Measurements from ENCODE around the gene CLCN2. TPM values are rescaled to one million over a fixed set of nuclear protein-coding genes. Genes with fewer than 3 reads are reported as not detected.

The CLCN2 gene
- total and polyA plus RNA-seq, 2 experiments from 2014 or later = 1.2 to 1.3 TPM

DNA sequence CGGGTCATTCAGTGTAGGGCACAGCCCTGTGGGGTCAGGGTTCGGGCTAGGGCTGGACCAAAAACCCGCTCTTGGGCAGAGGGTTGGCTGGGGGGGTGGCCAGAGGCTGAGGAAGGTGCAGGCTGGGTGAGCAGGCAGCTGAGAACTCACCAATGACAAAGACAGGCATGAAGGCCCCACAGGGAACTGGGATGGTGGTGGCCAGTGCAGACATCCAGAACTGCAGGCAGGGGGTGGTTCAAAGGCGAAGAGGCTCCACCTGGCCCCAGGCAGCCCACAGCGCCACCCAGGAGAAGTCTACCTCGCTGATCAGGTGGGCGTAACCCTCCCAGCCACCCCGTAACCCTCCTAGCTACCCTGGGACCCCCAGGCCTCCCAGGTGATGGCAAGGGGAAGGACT, 6.7 kb downstream of the CLCN2 start:
- Histone ChIP-seq H3K4me3 (no peak overlapping the region), H3K4me2 (ENCODE audit: unreplicated experiment) (no peak overlapping the region), H2AFZ (no peak overlapping the region), H3K27ac (no peak overlapping the region), H3F3A (ENCODE audit: insufficient read depth) (no peaks in the 10 kb centered on the region), H4K20me1 (ENCODE audit: insufficient read depth) (no peaks in the 10 kb centered on the region), H3K79me2 (ENCODE audit: insufficient read depth) (no peaks in the 10 kb centered on the region), H3K36me3 (ENCODE audit: low read depth) (no peaks in the 10 kb centered on the region), H3K4me1 (ENCODE audit: insufficient read depth) (no peaks in the 10 kb centered on the region), H3K9me3 (ENCODE audit: low read depth) (no peaks in the 10 kb centered on the region), H3K27me3 (replicated peaks; ENCODE audit: insufficient read depth) (no peaks in the 10 kb centered on the region), H3K9me2 (ENCODE audit: insufficient read depth) (no peaks in the 10 kb centered on the region), H3K9ac (no peak overlapping the region)
- no peak for DNase-seq
- WGBS, 2 experiments (ENCODE audit: low coverage in 1 of 2, low lambda C conversion rate in 2 of 2, missing lambda C conversion rate in 2 of 2) = 83 to 85% methylated on average over 7 to 8 of the region's 8 CpGs
- in situ Hi-C loops (cut with MboI) = loop anchor here (25.0 kb wide), 1 partner anchor 433 kb away; no protein-coding TSS in a partner anchor
- no peak for TF ChIP-seq EZH2 (IDR thresholded peaks at IDR 0.05; ENCODE audit: insufficient read depth, poor library complexity, severe bottlenecking)

DNA sequence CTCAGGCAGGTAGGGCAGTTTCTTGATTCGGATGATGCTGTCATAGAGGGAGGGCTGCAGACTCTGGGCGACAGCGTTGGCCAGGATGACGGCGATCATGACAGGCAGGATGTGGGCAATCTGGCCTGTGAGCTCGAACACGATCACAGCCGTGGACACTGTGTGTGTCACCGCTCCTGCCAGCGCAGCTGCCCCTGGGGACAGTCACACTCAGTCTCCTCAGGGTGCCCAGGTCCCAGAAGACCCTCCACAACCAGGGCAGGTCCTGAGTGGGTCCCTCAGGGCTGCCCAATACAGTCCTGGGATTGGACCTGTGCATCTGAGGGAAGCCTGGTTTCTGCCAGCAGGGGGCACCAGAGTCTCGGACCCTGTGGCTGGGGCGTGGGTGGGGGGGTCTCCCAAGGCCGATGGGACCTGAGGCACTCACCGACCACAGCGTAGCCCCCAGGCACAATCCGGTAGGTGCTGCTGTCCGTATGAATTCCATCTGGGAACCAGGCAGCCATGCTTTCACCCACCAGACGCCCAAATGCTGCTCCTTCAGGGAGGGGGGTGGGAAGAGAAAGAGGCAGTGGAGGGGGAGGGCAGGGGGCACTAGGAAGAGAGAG, 7.2 kb downstream of the CLCN2 start:
- in situ Hi-C loops (cut with MboI) = loop anchor here (25.0 kb wide), 1 partner anchor 433 kb away; no protein-coding TSS in a partner anchor
- Histone ChIP-seq H3K27me3 (replicated peaks; ENCODE audit: insufficient read depth) (no peaks in the 10 kb centered on the region), H3K9me3 (ENCODE audit: low read depth) (no peaks in the 10 kb centered on the region), H4K20me1 (ENCODE audit: insufficient read depth) (no peaks in the 10 kb centered on the region), H3K9me2 (ENCODE audit: insufficient read depth) (no peaks in the 10 kb centered on the region), H3K36me3 (ENCODE audit: low read depth) (no peaks in the 10 kb centered on the region), H3K27ac (no peak overlapping the region), H3F3A (ENCODE audit: insufficient read depth) (no peaks in the 10 kb centered on the region), H3K79me2 (ENCODE audit: insufficient read depth) (no peaks in the 10 kb centered on the region), H3K4me2 (ENCODE audit: unreplicated experiment) (no peak overlapping the region), H3K9ac (no peak overlapping the region), H2AFZ (no peak overlapping the region), H3K4me1 (ENCODE audit: insufficient read depth) (no peaks in the 10 kb centered on the region), H3K4me3 (no peak overlapping the region)
- DNase-seq = peak; percentile 44
- 45 to 50% methylated on average over 18 of the region's 18 CpGs for WGBS, 2 experiments (ENCODE audit: low coverage in 1 of 2, low lambda C conversion rate in 2 of 2, missing lambda C conversion rate in 2 of 2)
- TF ChIP-seq EZH2 (IDR thresholded peaks at IDR 0.05; ENCODE audit: insufficient read depth, poor library complexity, severe bottlenecking) (no peak), EZH2phosphoT487 (IDR thresholded peaks at IDR 0.05; ENCODE audit: insufficient read depth, low read depth) (no peak)

DNA sequence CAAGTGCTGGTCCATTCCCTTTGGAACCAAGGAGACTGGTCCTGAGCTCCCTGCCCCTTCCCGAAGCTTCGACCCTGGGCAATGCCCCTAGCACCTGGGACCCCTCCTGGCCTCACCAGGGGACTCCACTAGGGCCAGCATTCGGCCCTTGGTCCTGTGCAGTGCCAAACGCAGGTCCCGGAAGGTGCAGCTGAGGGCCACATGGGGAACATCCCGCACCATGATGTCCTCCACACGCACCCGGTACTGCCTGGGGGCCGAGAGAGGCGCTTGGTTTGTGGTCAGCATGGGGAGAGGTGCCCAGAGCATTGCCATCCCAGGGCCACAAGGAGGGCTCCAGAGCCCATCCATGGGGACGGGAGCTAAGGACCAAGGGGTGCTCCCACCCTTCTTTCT, 7.9 kb downstream of the CLCN2 start:
- H4K20me1 ChIP-seq (ENCODE audit: insufficient read depth) = no peaks in the 10 kb centered on the region
- in situ Hi-C loops (cut with MboI) = loop anchor here (25.0 kb wide), 1 partner anchor 434 kb away; no protein-coding TSS in a partner anchor
- H3K4me3 ChIP-seq = no peak overlapping the region
- TF ChIP-seq EZH2phosphoT487 (IDR thresholded peaks at IDR 0.05; ENCODE audit: insufficient read depth, low read depth) (no peak), EZH2 (IDR thresholded peaks at IDR 0.05; ENCODE audit: insufficient read depth, poor library complexity, severe bottlenecking) (no peak)
- H3K27me3 ChIP-seq (replicated peaks; ENCODE audit: insufficient read depth) = no peaks in the 10 kb centered on the region
- no peak overlapping the region for H2AFZ ChIP-seq
- no peaks in the 10 kb centered on the region for H3K4me1 ChIP-seq (ENCODE audit: insufficient read depth)
- no peak for DNase-seq
- no peak overlapping the region for H3K9ac ChIP-seq
- no peaks in the 10 kb centered on the region for H3K36me3 ChIP-seq (ENCODE audit: low read depth)
- H3F3A ChIP-seq (ENCODE audit: insufficient read depth) = no peaks in the 10 kb centered on the region
- H3K4me2 ChIP-seq (ENCODE audit: unreplicated experiment) = no peak overlapping the region
- no peaks in the 10 kb centered on the region for H3K9me3 ChIP-seq (ENCODE audit: low read depth)
- H3K79me2 ChIP-seq (ENCODE audit: insufficient read depth) = no peaks in the 10 kb centered on the region
- H3K27ac ChIP-seq = no peak overlapping the region
- 94 to 98% methylated on average over 11 of the region's 11 CpGs for WGBS, 2 experiments (ENCODE audit: low coverage in 1 of 2, low lambda C conversion rate in 2 of 2, missing lambda C conversion rate in 2 of 2)
- H3K9me2 ChIP-seq (ENCODE audit: insufficient read depth) = no peaks in the 10 kb centered on the region

DNA sequence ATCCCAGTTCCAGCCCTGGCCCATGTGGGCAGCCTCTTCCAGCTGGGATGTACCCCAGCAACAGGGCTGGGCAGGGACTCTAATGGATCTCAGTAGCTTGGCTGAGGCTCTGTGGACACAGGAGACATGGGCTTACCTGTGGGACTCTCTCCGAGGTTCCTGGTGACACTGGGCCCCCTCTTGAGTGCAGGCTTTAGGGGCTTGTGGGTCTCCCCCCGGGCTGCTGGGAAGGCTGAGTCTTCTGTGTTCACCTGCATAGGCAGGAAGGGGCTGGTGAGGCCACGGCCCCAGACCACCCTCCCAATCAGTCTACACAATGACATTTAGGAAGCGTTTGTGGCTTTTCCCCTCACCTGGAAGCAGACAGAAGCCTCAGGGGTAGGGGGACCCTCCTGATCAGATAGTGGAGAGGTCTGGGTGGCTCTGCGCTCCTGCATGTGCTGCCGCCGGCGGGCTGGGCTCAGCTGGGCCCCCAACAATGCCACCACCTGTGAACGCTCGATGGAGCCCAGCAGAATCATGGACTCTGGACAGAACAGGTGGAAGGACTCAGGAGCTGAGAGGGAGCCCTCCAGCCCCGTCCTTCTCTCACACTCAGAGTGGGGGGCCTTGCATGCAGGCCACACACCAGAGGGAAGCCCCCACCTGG, 8.4 kb downstream of the CLCN2 start:
- Histone ChIP-seq H2AFZ (no peak overlapping the region), H3K27ac (no peak overlapping the region), H4K20me1 (ENCODE audit: insufficient read depth) (no peaks in the 10 kb centered on the region), H3K9ac (no peak overlapping the region), H3K27me3 (replicated peaks; ENCODE audit: insufficient read depth) (no peaks in the 10 kb centered on the region), H3F3A (ENCODE audit: insufficient read depth) (no peaks in the 10 kb centered on the region), H3K4me2 (ENCODE audit: unreplicated experiment) (no peak overlapping the region), H3K79me2 (ENCODE audit: insufficient read depth) (no peaks in the 10 kb centered on the region), H3K36me3 (ENCODE audit: low read depth) (no peaks in the 10 kb centered on the region), H3K9me2 (ENCODE audit: insufficient read depth) (no peaks in the 10 kb centered on the region), H3K4me1 (ENCODE audit: insufficient read depth) (no peaks in the 10 kb centered on the region), H3K4me3 (no peak overlapping the region), H3K9me3 (ENCODE audit: low read depth) (no peaks in the 10 kb centered on the region)
- no peak for DNase-seq
- 86 to 88% methylated on average over 11 of the region's 11 CpGs for WGBS, 2 experiments (ENCODE audit: low coverage in 1 of 2, low lambda C conversion rate in 2 of 2, missing lambda C conversion rate in 2 of 2)
- in situ Hi-C loops (cut with MboI) = loop anchor here (25.0 kb wide), 1 partner anchor 434 kb away; no protein-coding TSS in a partner anchor
- TF ChIP-seq EZH2phosphoT487 (IDR thresholded peaks at IDR 0.05; ENCODE audit: insufficient read depth, low read depth) = no peak
- TF ChIP-seq EZH2 (IDR thresholded peaks at IDR 0.05; ENCODE audit: insufficient read depth, poor library complexity, severe bottlenecking) = no peak

All from GM23248 (cell line).